OCI-LY7 (cell line): ENCODE data around the gene STAB1.

Experiments used
- EZH2phosphoT487 ChIP-seq: fragments of 200-600 bp; sonication (generic); IDR thresholded peaks from 2 replicates; pipeline ENCODE4 v1.6.1; 2018; ENCODE audit warnings: low read depth, borderline replicate concordance, mild to moderate bottlenecking, mixed run types, antibody characterized with exemption, low read length, moderate library complexity, mixed read lengths
- TF ChIP-seq, protein P1 (sequence below): fragments of 200-600 bp; sonication (generic); conservative IDR thresholded peaks from 2 replicates; pipeline ENCODE4 v1.5.1; 2014; ENCODE audit warnings: mild to moderate bottlenecking, antibody characterized with exemption, low read length, moderate library complexity, mixed read lengths

DNA sequence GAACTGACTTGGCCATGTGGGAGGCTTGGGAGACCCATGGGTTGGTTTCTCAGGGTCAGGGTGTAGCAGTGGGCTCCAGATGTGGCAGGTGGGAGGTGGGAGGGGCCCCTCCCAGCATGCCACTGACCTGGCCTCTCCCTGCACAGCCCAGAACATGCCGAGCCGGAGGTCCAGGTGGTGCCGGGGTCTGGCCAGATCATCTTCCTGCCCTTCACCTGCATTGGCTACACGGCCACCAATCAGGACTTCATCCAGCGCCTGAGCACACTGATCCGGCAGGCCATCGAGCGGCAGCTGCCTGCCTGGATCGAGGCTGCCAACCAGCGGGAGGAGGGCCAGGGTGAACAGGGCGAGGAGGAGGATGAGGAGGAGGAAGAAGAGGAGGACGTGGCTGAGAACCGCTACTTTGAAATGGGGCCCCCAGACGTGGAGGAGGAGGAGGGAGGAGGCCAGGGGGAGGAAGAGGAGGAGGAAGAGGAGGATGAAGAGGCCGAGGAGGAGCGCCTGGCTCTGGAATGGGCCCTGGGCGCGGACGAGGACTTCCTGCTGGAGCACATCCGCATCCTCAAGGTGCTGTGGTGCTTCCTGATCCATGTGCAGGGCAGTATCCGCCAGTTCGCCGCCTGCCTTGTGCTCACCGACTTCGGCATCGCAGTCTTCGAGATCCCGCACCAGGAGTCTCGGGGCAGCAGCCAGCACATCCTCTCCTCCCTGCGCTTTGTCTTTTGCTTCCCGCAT, 7.9 kb upstream of the STAB1 start:
- TF ChIP-seq, protein P1, sequence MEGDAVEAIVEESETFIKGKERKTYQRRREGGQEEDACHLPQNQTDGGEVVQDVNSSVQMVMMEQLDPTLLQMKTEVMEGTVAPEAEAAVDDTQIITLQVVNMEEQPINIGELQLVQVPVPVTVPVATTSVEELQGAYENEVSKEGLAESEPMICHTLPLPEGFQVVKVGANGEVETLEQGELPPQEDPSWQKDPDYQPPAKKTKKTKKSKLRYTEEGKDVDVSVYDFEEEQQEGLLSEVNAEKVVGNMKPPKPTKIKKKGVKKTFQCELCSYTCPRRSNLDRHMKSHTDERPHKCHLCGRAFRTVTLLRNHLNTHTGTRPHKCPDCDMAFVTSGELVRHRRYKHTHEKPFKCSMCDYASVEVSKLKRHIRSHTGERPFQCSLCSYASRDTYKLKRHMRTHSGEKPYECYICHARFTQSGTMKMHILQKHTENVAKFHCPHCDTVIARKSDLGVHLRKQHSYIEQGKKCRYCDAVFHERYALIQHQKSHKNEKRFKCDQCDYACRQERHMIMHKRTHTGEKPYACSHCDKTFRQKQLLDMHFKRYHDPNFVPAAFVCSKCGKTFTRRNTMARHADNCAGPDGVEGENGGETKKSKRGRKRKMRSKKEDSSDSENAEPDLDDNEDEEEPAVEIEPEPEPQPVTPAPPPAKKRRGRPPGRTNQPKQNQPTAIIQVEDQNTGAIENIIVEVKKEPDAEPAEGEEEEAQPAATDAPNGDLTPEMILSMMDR, result no peak
- TF ChIP-seq EZH2phosphoT487, result no peak
